D721Med (cell line): ENCODE measurements around the gene MATN1.

Experiments used
- DNase-seq: peaks from one replicate; pipeline ENCODE4 v3.0.0; 2011; ENCODE audit warnings: low spot score; ENCODE audit not compliant: insufficient read length
- FAIRE-seq: peaks from 2 replicates; lab custom pipeline; 2011; peaks lifted over from hg19 to GRCh38; lab: Jason Lieb, UNC
- TF ChIP-seq, protein P1 (sequence below): IDR thresholded peaks from 2 replicates; pipeline ENCODE4 v1.5.1; 2012; ENCODE audit warnings: mild to moderate bottlenecking, control low read depth; ENCODE audit not compliant: insufficient read depth; ENCODE audit errors: missing control alignments

Gene MATN1

GRCh38 chr1:30687886-30688285, 35.5 kb downstream of the MATN1 start:
- DNase-seq (no peak), FAIRE-seq (no peak)
- TF ChIP-seq, protein P1, sequence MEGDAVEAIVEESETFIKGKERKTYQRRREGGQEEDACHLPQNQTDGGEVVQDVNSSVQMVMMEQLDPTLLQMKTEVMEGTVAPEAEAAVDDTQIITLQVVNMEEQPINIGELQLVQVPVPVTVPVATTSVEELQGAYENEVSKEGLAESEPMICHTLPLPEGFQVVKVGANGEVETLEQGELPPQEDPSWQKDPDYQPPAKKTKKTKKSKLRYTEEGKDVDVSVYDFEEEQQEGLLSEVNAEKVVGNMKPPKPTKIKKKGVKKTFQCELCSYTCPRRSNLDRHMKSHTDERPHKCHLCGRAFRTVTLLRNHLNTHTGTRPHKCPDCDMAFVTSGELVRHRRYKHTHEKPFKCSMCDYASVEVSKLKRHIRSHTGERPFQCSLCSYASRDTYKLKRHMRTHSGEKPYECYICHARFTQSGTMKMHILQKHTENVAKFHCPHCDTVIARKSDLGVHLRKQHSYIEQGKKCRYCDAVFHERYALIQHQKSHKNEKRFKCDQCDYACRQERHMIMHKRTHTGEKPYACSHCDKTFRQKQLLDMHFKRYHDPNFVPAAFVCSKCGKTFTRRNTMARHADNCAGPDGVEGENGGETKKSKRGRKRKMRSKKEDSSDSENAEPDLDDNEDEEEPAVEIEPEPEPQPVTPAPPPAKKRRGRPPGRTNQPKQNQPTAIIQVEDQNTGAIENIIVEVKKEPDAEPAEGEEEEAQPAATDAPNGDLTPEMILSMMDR = no peak

GRCh38 chr1:30686236-30686935, 37.0 kb downstream of the MATN1 start:
- FAIRE-seq = no peak
- no peak for DNase-seq
- TF ChIP-seq, protein P1 = no peak

GRCh38 chr1:30685796-30686165, 37.6 kb downstream of the MATN1 start:
- DNase-seq (no peak), FAIRE-seq (no peak)
- TF ChIP-seq, protein P1 = no peak

GRCh38 chr1:30684881-30685795, 38.2 kb downstream of the MATN1 start:
- DNase-seq = no peak
- TF ChIP-seq, protein P1 = no peak
- FAIRE-seq = no peak

DNA sequence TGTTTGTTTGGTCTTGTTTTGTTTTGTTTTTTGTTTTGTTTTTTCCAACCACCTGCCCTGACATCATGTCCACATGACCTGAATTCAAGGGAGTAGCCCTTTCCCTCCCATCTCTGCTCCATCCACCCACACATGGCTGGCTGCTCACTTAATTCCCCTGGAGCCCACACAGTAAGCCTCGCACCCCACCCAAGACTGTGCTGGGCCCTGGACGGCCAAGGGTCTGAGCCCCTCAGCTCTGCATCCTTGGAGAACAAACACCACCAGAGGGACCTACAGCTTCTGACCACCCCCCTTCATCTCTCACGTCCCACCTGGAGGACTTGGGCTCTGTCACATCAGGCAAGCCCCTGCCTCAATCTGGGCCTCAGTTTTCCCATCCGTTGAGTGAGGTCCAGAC, 39.1 kb downstream of the MATN1 start:
- TF ChIP-seq, protein P1 = no peak
- FAIRE-seq (no peak), DNase-seq (no peak)

GRCh38 chr1:30683699-30684098, 39.7 kb downstream of the MATN1 start:
- TF ChIP-seq, protein P1 = no peak
- FAIRE-seq = no peak
- DNase-seq = no peak
